ENCODE data around the gene NEURL3.

NEURL3 gene

GRCh38 chr2:96520697-96521096 is 15.5 kb upstream of the NEURL3 start:
- no peak for DNase-seq (ENCODE audit: low read depth)
- H3K4me3 ChIP-seq (ENCODE audit: low read depth, low read length), result no peak overlapping the region
- TF ChIP-seq CTCF (IDR thresholded peaks at IDR 0.05; ENCODE audit: low read depth, low read length, missing control alignments), result no peak

GRCh38 chr2:96520231-96520630 is 15.1 kb upstream of the NEURL3 start:
- no peak overlapping the region for H3K4me3 ChIP-seq (ENCODE audit: low read depth, low read length)
- no peak for DNase-seq (ENCODE audit: low read depth)
- no peak for TF ChIP-seq CTCF (IDR thresholded peaks at IDR 0.05; ENCODE audit: low read depth, low read length, missing control alignments)

GRCh38 chr2:96517079-96517478 is 11.9 kb upstream of the NEURL3 start:
- no peak overlapping the region for H3K4me3 ChIP-seq (ENCODE audit: low read depth, low read length)
- no peak for DNase-seq (ENCODE audit: low read depth)
- TF ChIP-seq CTCF (IDR thresholded peaks at IDR 0.05; ENCODE audit: low read depth, low read length, missing control alignments), result no peak

- H3K4me3 ChIP-seq (ENCODE audit: low read depth, low read length), result no peak overlapping the region
- TF ChIP-seq CTCF (IDR thresholded peaks at IDR 0.05; ENCODE audit: low read depth, low read length, missing control alignments), result no peak
- no peak for DNase-seq (ENCODE audit: low read depth)
Observed at GRCh38 chr2:96514521-96514920, 9.4 kb upstream of the NEURL3 start.

- H3K4me3 ChIP-seq (ENCODE audit: low read depth, low read length), result no peak overlapping the region
- TF ChIP-seq CTCF (IDR thresholded peaks at IDR 0.05; ENCODE audit: low read depth, low read length, missing control alignments), result no peak
- DNase-seq (ENCODE audit: low read depth), result no peak
Observed at GRCh38 chr2:96512341-96512740, 7.2 kb upstream of the NEURL3 start.

GRCh38 chr2:96511851-96512250 is 6.7 kb upstream of the NEURL3 start:
- no peak for TF ChIP-seq CTCF (IDR thresholded peaks at IDR 0.05; ENCODE audit: low read depth, low read length, missing control alignments)
- no peak overlapping the region for H3K4me3 ChIP-seq (ENCODE audit: low read depth, low read length)
- no peak for DNase-seq (ENCODE audit: low read depth)

GRCh38 chr2:96510931-96511595 is 5.9 kb upstream of the NEURL3 start:
- DNase-seq (ENCODE audit: low read depth), result no peak
- TF ChIP-seq CTCF (IDR thresholded peaks at IDR 0.05; ENCODE audit: low read depth, low read length, missing control alignments), result no peak
- H3K4me3 ChIP-seq (ENCODE audit: low read depth, low read length), result no peak overlapping the region

Measured in GM12864 (cell line).